Adrenal gland (tissue), 12 donors: ENCODE data around the gene CRABP1. TPM values are rescaled to one million over a fixed set of nuclear protein-coding genes. Genes with fewer than 3 reads are reported as not detected.

Experiments
- DNase-seq, 7 donors: peaks; one replicate each; pipeline ENCODE4 v3.0.0-alpha.2; 2019 to 2020
- H3K27ac ChIP-seq, 5 donors: fragments of 200-600 bp; sonication (generic) in 4 of 5; 1 replicate in 3 of 5; 2 replicates in 2 of 5; pipeline versions ENCODE4 v1.5.1 to v1.8.0; 2016 to 2020; ENCODE audit warnings: mild to moderate bottlenecking in 1 of 5
- H3K27me3 ChIP-seq: fragments of 200-600 bp; 2 replicates; pipeline ENCODE4 v1.8.0; 2021
- H3K36me3 ChIP-seq, 2 donors: fragments of 200-600 bp; replicated peaks in 1 of 2; 1 replicate in 1 of 2; 2 replicates in 1 of 2; pipeline versions ENCODE4 v1.5.1 to v1.8.0; 2018 to 2022
- H3K4me1 ChIP-seq, 2 donors: fragments of 200-600 bp; replicated peaks in 1 of 2; 1 replicate in 1 of 2; 2 replicates in 1 of 2; pipeline versions ENCODE4 v1.5.1 to v1.8.0; 2018 to 2021
- H3K4me3 ChIP-seq, 4 donors: fragments of 200-600 bp; sonication (generic) in 3 of 4; one replicate each; pipeline ENCODE4 v1.5.1; 2016 to 2018
- H3K9me3 ChIP-seq, 3 donors: fragments of 200-600 bp; sonication (generic) in 1 of 3; replicated peaks in 1 of 3; 1 replicate in 2 of 3; 2 replicates in 1 of 3; pipeline versions ENCODE4 v1.5.1 to v1.8.0; 2016 to 2021
- POLR2A ChIP-seq, 2 donors: fragments of 450-650 bp; IDR thresholded peaks; one replicate each; pipeline ENCODE4 v1.6.1; 2017; ENCODE audit warnings: antibody characterized with exemption in 2 of 2, mild to moderate bottlenecking in 2 of 2, moderate library complexity in 1 of 2
- WGBS, 4 donors: extraction: QIAGEN DNeasy Blood & Tissue Kit in 2 of 4; methylation state at CpG; one replicate each; pipeline versions ENCODE4 v1.1.5 to v1.1.7; 2013 to 2017; 5-methylcytosine and 5-hydroxymethylcytosine counted together
- intact Hi-C, 2 donors: fragments of 100-400 bp; cut with DNase I; formaldehyde crosslinking; loops; one replicate each; pipeline versions ENCODE4 v1.14.1 to v1.15.0; 2022 to 2023
- polyA plus RNA-seq, 3 donors: library from polyadenylated mRNA; stranded (reverse); fragments of 200-250 nt in 2 of 3; fragments of 350-450 nt in 1 of 3; fragmentation: Illumina TruSeq in 1 of 3; extraction: RNeasy Lipid Tissue Mini Kit (QIAGEN cat#74804) in 1 of 3; gene quantifications; one replicate each; pipeline ENCODE4 v1.2.3, GENCODE V29; 2013 to 2014
- total RNA-seq, 9 donors: library from RNA; depleted of rRNA in 4 of 9; stranded (reverse); fragments of >200 nt in 4 of 9; fragments of 120-200 nt in 1 of 9; fragmentation: NEBNext Ultra II Directional in 1 of 9; extraction: Animal tissue kit (Norgen Biotek cat#: 25700) in 1 of 9; gene quantifications; one replicate each; pipeline versions ENCODE4 v1.1.0 to v1.2.4, GENCODE V29; 2013 to 2023
- TF ChIP-seq, protein P1 (sequence below), 6 experiments: fragments of 450-650 bp in 4 of 6; fragments of 200-600 bp in 2 of 6; sonication (generic) in 1 of 6; IDR thresholded peaks; 1 replicate in 5 of 6; 2 replicates in 1 of 6; pipeline versions ENCODE4 v1.5.1 to v1.8.0; 2016 to 2021; ENCODE audit warnings: antibody characterized with exemption in 6 of 6, mild to moderate bottlenecking in 2 of 6, moderate library complexity in 1 of 6
- donor health status: healthy with polysubstance abuse.
- donor health status: Bipolar disorder and iron deficiency.
- donor health status: DM: yes; HTN: yes; CAD: no.
- donor health status: DM: no; HTN: no; CAD: no.
- donor health status: DM: no; HTN: no; CAD: no.
- donor health status: DM: yes; HTN: yes; CAD: no.

CRABP1 gene
- total and polyA plus RNA-seq, 12 donors: 0.39 to 2.4 (median 0.80) TPM; not detected in 3

DNA sequence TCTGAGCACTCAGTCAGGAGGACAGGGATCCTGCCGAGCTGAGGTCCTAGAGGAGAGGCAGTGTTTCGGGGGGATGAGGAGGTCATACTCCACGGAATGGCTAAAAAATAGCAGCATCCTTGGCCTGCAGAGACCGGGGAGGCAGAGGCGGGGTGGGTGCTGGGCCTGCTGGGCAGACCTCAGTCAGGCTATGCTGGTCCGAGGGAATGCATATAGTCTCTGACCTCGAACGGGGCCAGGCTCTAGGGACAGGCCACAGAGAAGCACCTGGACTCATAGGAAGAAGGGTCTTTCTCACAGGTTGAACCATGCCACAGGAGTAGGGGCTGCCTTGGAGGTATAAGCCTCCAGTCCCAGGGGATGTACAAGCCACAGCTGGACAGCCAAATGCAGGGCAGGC is 26.8 kb upstream of the CRABP1 start:
- TF ChIP-seq POLR2A (IDR thresholded peaks at IDR 0.05): no peak
- TF ChIP-seq, protein P1, sequence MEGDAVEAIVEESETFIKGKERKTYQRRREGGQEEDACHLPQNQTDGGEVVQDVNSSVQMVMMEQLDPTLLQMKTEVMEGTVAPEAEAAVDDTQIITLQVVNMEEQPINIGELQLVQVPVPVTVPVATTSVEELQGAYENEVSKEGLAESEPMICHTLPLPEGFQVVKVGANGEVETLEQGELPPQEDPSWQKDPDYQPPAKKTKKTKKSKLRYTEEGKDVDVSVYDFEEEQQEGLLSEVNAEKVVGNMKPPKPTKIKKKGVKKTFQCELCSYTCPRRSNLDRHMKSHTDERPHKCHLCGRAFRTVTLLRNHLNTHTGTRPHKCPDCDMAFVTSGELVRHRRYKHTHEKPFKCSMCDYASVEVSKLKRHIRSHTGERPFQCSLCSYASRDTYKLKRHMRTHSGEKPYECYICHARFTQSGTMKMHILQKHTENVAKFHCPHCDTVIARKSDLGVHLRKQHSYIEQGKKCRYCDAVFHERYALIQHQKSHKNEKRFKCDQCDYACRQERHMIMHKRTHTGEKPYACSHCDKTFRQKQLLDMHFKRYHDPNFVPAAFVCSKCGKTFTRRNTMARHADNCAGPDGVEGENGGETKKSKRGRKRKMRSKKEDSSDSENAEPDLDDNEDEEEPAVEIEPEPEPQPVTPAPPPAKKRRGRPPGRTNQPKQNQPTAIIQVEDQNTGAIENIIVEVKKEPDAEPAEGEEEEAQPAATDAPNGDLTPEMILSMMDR (IDR thresholded peaks at IDR 0.05): no peak
- 63 to 68% (median 65%) methylated on average over 8 of the region's 8 CpGs for WGBS, 4 donors
- Histone ChIP-seq H3K27ac (no peak overlapping the region), H3K27me3 (no peaks in the 10 kb centered on the region), H3K9me3 (no peaks in the 10 kb centered on the region), H3K4me1 (no peaks in the 10 kb centered on the region), H3K36me3 (no peaks in the 10 kb centered on the region), H3K4me3 (no peak overlapping the region)
- DNase-seq: no peak
- intact Hi-C loops: no loop called here

DNA sequence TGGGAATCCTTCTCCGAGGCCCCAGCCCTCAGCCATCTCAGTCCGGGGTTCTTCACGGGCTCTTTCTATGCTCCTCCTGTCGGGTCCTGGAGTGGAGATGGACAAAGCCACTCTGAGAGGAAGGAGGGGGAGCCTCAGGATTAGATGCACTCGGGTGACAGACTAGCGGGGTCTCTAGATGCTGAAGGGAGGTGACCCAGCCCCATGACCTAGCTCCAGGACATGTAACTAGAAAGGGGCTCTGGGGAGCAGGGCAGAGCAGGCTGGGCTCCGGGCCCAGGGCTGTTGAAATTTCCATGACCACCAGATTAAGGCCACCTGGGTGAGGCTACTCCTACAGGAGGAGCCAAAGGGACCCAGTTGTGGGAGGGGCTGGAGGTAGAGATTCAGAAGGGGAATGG is 26.0 kb upstream of the CRABP1 start:
- DNase-seq: no peak
- no peaks in the 10 kb centered on the region for H3K36me3 ChIP-seq
- intact Hi-C loops: no loop called here
- no peaks in the 10 kb centered on the region for H3K9me3 ChIP-seq
- TF ChIP-seq, protein P1 (IDR thresholded peaks at IDR 0.05): no peak
- no peak for TF ChIP-seq POLR2A (IDR thresholded peaks at IDR 0.05)
- no peak overlapping the region for H3K27ac ChIP-seq
- 79 to 90% (median 82%) methylated on average over 5 to 7 of the region's 7 CpGs for WGBS, 4 donors
- H3K4me1 ChIP-seq: no peaks in the 10 kb centered on the region
- no peak overlapping the region for H3K4me3 ChIP-seq
- H3K27me3 ChIP-seq: no peaks in the 10 kb centered on the region

DNA sequence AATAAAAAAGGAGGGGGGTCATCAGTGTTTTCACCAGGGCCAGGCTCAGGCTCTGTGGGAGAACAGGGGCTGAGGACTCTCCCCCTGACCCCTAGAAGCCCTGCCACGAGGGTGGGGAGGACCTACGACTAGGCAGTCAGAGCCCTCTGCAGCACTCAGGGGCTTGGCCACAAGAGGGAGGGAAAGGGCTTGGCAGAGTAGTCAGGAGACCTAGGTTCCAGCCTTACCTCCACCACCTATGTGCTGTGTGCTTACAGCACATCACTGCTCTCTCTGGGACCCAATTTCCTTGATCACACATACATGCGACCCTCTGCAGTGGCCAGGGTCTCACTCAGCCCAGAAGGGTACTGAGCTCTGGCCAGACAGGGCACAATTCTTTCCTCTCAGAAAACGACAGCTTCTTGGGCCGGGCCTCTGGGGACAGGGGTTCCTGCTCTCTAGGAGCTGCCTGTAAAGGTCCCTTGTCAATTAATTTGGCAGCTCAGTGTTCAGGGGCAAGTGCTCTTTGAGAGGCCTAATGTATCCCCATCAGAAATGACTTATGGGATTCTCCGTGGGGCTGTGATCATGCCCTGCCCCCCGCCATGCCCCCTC is 24.4 kb upstream of the CRABP1 start:
- no peaks in the 10 kb centered on the region for H3K9me3 ChIP-seq
- no peaks in the 10 kb centered on the region for H3K27me3 ChIP-seq
- DNase-seq: no peak
- no peak overlapping the region for H3K4me3 ChIP-seq
- no peaks in the 10 kb centered on the region for H3K36me3 ChIP-seq
- WGBS, 4 donors: 57 to 81% (median 71%) methylated on average over 7 of the region's 7 CpGs
- H3K4me1 ChIP-seq: no peaks in the 10 kb centered on the region
- H3K27ac ChIP-seq: no peak overlapping the region
- TF ChIP-seq, protein P1 (IDR thresholded peaks at IDR 0.05): no peak
- TF ChIP-seq POLR2A (IDR thresholded peaks at IDR 0.05): no peak
- intact Hi-C loops: no loop called here

DNA sequence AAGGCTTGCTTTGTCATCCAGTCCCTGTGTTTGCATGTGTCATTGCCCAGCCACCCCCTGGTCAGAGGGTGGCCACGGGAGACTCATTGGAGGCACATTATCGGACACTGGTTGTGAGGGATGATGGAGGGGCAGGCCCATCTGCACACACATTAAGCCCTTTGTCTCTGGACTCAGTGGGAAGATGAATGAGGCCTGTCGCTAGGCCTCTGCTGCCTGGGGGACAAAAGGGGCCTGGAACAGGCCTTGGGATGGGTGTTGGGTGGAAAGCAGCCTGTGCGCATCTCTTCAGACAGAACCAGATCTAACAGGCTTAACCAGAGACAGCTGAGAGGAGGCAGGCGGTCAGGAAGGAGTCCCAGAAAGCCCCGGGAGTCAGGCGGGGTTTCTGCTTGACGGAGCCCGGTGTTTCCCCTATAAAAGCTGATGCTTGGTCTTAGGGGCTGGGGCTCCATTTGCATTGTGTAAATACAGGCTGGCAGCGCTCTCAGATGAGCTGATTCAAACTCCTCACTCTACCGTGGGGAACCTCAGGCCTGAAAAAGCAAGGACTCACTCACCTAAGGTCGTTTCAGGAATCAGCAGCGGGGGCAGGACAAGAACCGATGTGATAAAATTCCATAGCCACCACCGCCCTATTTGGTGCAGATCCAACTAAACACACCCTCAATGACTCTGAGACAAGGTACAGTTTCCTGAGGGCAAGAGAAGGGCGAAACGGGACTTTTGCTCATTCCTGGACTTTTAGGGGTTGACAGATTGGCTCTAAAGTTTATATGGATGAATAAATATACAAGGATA is 23.7 kb upstream of the CRABP1 start:
- no peak for DNase-seq
- Histone ChIP-seq H3K36me3 (no peaks in the 10 kb centered on the region), H3K4me3 (no peak overlapping the region), H3K9me3 (no peaks in the 10 kb centered on the region), H3K27ac (no peak overlapping the region), H3K27me3 (no peaks in the 10 kb centered on the region), H3K4me1 (no peaks in the 10 kb centered on the region)
- no peak for TF ChIP-seq POLR2A (IDR thresholded peaks at IDR 0.05)
- TF ChIP-seq, protein P1 (IDR thresholded peaks at IDR 0.05): no peak
- intact Hi-C loops: no loop called here
- WGBS, 4 donors: 74 to 79% (median 75%) methylated on average over 16 to 17 of the region's 17 CpGs
